Motor neuron (in vitro differentiated cells): ENCODE measurements around the gene NPW. TPM values are rescaled to one million over a fixed set of nuclear protein-coding genes. Genes with fewer than 3 reads are reported as not detected.
"Not testable (repeated sequence)": the region's sequence is repeated elsewhere in the genome, so short reads cannot be mapped to it uniquely, and the experiment has no call there.

Experiments used
- ATAC-seq, 8 experiments: fragments of 200-7000 bp; cut with Tn5 transposase; replicated peaks in 6 of 8; 2 replicates each; pipeline ENCODE4 v1.8.0; 2021; ENCODE audit warnings: mild to moderate bottlenecking in 8 of 8, moderate library complexity in 8 of 8
- H3K27ac ChIP-seq, 2 donors: fragments of 250-450 bp; sonication (Bioruptor Pico); 2 replicates each; pipeline ENCODE4 v1.9.0; 2021; ENCODE audit warnings: antibody characterized with exemption in 2 of 2, mild to moderate bottlenecking in 2 of 2, moderate library complexity in 1 of 2
- H3K4me1 ChIP-seq, 2 donors: fragments of 250-450 bp; sonication (Bioruptor Pico); replicated peaks in 1 of 2; 2 replicates each; pipeline ENCODE4 v1.6.1; 2021; ENCODE audit warnings: antibody characterized with exemption in 2 of 2, mild to moderate bottlenecking in 2 of 2, moderate library complexity in 1 of 2
- H3K4me3 ChIP-seq, 5 donors: fragments of 250-450 bp; sonication (Bioruptor Pico); 2 replicates each; pipeline ENCODE4 v1.9.0; 2021; ENCODE audit warnings: antibody characterized with exemption in 5 of 5, mild to moderate bottlenecking in 5 of 5, moderate library complexity in 4 of 5
- WGBS, 10 experiments: fragments of 450-650 bp; shearing (Covaris generic); methylation state at CpG; one replicate each; pipeline ENCODE4 v1.0.0; 2022; 5-methylcytosine and 5-hydroxymethylcytosine counted together
- in situ Hi-C, 9 experiments: fragments of 400-800 bp; cut with MboI; loops; one replicate each; pipeline ENCODE4 v1.15.0; 2021; ENCODE audit warnings: low sequenced_read_pairs in 9 of 9, low pct_unique_long_range_greater_than_20kb in 2 of 9; ENCODE audit not compliant: unreplicated experiment in 9 of 9
- total RNA-seq, 8 experiments: library from RNA; unstranded; fragments of 300-600 nt; gene quantifications; 2 replicates each; pipeline versions ENCODE4 v1.2.3 to v1.2.4, GENCODE V29; 2022

The NPW gene
- total RNA-seq, 8 experiments from 2014 or later, result 0.27 to 1.7 (median 0.92) TPM; not detected in 3

- ATAC-seq, result no peak
- no peak overlapping the region for H3K4me3 ChIP-seq
- WGBS, 10 experiments, result 88 to 100% methylated on average over 2 to 3 of the region's 18 CpGs; no CpG with 5 or more reads in 8 of the 10 experiments
- peaks cover 6 to 9% of the 10 kb centered on the region in 2 donors for H3K4me1 ChIP-seq
- no peak overlapping the region for H3K27ac ChIP-seq
- in situ Hi-C loops, result loop anchor here in 3 of 9 experiments (10.0 to 25.0 kb wide), 2 partner anchors 109 to 116 kb away; partner anchors contain the start of genes RAB26 (in 3 of the 3) and PKD1 (in 1 of the 3)
Observed at GRCh38 chr16:2028620-2029220, 9.1 kb downstream of the NPW start.

DNA sequence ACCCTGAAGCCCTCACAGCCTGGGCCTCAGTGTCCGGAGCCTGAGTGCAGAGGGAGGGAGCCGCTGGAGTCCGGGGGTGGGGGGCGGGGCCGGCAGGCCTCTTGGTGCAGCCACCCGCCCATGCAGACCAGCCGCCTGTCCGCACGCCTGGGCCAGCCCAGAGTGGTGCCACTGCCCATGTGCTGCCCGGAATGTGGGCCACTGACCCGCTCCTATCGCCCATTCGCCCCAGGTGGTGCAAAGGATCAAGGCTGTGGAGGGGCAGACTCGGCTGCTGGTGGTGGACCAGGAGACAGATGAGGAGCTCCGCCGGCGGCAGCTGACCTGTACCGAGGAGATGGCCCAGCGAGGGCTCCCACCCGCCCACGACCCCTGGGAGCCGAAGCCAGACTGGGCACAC lies 9.8 kb downstream of the NPW start:
- in situ Hi-C loops, result loop anchor here in 3 of 9 experiments (10.0 to 25.0 kb wide), 2 partner anchors 108 to 115 kb away; partner anchors contain the start of genes RAB26 (in 3 of the 3) and PKD1 (in 1 of the 3)
- no peak overlapping the region for H3K4me3 ChIP-seq
- no CpG with 5 or more reads among the region's 22 CpGs for WGBS, 10 experiments

GRCh38 chr16:2030036-2030435 lies 10.5 kb downstream of the NPW start:
- Histone ChIP-seq H3K4me1 (peaks cover 5 to 6% of the 10 kb centered on the region in 2 donors), H3K27ac (no peak overlapping the region), H3K4me3 (no peak overlapping the region)
- WGBS, 10 experiments, result 32 to 100% methylated on average over 1 to 5 of the region's 11 CpGs; no CpG with 5 or more reads in 8 of the 10 experiments
- in situ Hi-C loops, result loop anchor here in 1 of 9 experiments (25.0 kb wide), 1 partner anchor 107 kb away; the partner anchor contains the start of genes PKD1 and RAB26
- no peak for ATAC-seq

More for the DNA sequence above, 9.8 kb downstream of the NPW start:
- no peak for ATAC-seq
- Histone ChIP-seq H3K27ac (no peak overlapping the region), H3K4me1 (peaks cover 5 to 6% of the 10 kb centered on the region in 2 donors)

GRCh38 chr16:2031081-2031577 lies 11.5 kb downstream of the NPW start:
- Histone ChIP-seq H3K4me3 (no peak overlapping the region), H3K4me1 (peaks cover 11 to 12% of the 10 kb centered on the region in 2 donors), H3K27ac (no peak overlapping the region)
- WGBS, 10 experiments, result 84 to 100% (median 94%) methylated on average over 1 to 4 of the region's 11 CpGs; no CpG with 5 or more reads in 6 of the 10 experiments
- in situ Hi-C loops, result loop anchor here in 1 of 9 experiments (25.0 kb wide), 1 partner anchor 106 kb away; the partner anchor contains the start of genes PKD1 and RAB26
- no peak for ATAC-seq

GRCh38 chr16:2032285-2033056 lies 12.9 kb downstream of the NPW start:
- Histone ChIP-seq H3K27ac (no peak overlapping the region), H3K4me1 (peaks cover 6 to 12% of the 10 kb centered on the region in 2 donors), H3K4me3 (no peak overlapping the region)
- in situ Hi-C loops, result loop anchor here in 1 of 9 experiments (25.0 kb wide), 1 partner anchor 105 kb away; the partner anchor contains the start of genes PKD1 and RAB26
- WGBS, 10 experiments, result 60 to 100% methylated on average over 1 of the region's 15 CpGs; no CpG with 5 or more reads in 8 of the 10 experiments
- ATAC-seq, result peak in 5 of 8 experiments; percentile 1 to 14 (median 5)

- Histone ChIP-seq H3K27ac (no peak overlapping the region), H3K4me3 (no peak overlapping the region), H3K4me1 (peaks cover 5 to 12% of the 10 kb centered on the region in 2 donors)
- peak; percentile 30 to 88 (median 71) for ATAC-seq
- in situ Hi-C loops, result loop anchor here in 1 of 9 experiments (25.0 kb wide), 1 partner anchor 104 kb away; the partner anchor contains the start of genes PKD1 and RAB26
- WGBS, 10 experiments, result 0 to 68% (median 34%) methylated on average over 1 to 3 of the region's 37 CpGs; no CpG with 5 or more reads in 6 of the 10 experiments
Observed at GRCh38 chr16:2033057-2033908, 13.7 kb downstream of the NPW start.

DNA sequence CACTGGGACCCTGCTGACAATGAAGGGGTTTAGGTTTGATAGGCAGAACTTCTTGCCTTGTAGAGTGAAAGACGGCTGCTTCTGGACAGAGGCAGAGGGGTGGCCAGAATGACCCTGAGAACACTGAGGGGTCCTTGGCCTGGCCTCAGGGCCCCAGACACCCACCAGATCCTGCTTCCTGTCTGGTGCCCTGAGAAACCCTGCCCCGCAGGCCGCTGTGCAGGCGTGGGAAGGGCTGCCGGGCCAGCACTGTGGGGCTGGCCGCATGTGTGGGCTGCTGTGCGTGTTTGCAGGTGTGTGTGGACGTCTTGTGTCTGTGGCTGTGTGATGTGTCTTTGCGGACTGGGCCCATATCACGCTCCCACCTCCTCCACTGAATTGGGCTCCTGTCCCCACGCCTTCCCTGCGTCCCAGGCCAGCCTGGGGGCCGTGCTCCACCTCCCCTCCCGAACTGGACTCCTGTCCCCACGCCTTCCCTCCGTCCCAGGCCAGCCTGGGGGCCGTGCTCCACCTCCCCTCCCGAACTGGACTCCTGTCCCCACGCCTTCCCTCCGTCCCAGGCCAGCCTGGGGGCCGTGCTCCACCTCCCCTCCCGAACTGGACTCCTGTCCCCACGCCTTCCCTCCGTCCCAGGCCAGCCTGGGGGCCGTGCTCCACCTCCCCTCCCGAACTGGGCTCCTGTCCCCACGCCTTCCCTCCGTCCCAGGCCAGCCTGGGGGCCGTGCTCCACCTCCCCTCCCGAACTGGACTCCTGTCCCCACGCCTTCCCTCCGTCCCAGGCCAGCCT lies 14.5 kb downstream of the NPW start:
- in situ Hi-C loops, result loop anchor here in 1 of 9 experiments (25.0 kb wide), 1 partner anchor 103 kb away; the partner anchor contains the start of genes PKD1 and RAB26
- not testable (repeated sequence) for H3K4me3 ChIP-seq, H3K27ac ChIP-seq
- 80% methylated on average over 1 of the region's 32 CpGs; no CpG with 5 or more reads in 9 of the 10 experiments for WGBS, 10 experiments
- peak in 2 of 8 experiments; percentile 4 for ATAC-seq
- H3K4me1 ChIP-seq, result peaks cover 13 to 16% of the 10 kb centered on the region in 2 donors

GRCh38 chr16:2034696-2035430 lies 15.3 kb downstream of the NPW start:
- ATAC-seq, result no peak
- no CpG with 5 or more reads among the region's 17 CpGs for WGBS, 10 experiments
- in situ Hi-C loops, result loop anchor here in 1 of 9 experiments (25.0 kb wide), 1 partner anchor 102 kb away; the partner anchor contains the start of genes PKD1 and RAB26
- Histone ChIP-seq H3K4me3 (no peak overlapping the region), H3K4me1 (peaks cover 20 to 23% of the 10 kb centered on the region in 2 donors), H3K27ac (no peak overlapping the region)

DNA sequence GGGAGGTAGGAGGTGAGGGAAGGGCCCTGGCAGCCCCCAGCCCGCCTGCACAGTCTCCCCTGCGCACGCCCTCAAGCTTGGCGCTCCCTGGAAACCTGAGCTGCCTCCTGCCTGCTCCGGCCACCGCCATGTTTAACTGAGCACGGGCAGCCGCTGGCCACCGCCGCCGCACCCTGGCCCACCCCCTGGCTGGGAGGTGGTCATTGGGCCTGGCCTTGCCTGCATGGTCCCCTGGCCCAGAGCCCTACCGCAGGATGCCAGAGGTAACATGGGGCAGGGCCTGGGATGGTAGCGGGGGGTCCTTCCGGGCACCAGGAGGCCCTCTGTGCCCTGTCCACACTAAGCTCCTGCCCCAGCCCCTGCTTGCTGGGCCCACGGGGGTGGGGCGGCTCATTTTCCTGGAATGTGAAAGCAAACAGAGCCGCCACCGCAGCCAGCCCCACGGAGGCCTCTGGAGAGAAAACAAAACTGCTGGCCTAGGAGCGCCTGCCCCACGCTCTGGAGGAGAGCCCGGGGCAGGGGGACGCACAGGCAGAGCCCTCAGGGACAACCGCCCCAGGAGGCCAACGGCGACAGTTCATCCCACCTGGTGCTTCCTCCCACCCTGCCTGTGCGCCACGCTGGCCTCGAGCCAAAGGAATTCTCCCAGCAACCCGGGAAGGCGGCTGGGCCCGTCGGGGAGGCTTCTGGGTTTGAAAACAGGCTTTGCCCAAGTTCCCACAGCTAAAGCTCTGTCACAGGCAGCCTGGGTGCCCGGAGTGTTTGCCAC lies 16.0 kb downstream of the NPW start:
- no peak overlapping the region for H3K4me3 ChIP-seq
- peaks cover 25 to 31% of the 10 kb centered on the region in 2 donors for H3K4me1 ChIP-seq
- peak; percentile 22 to 66 (median 53) for ATAC-seq
- 59 to 66% methylated on average over 4 to 7 of the region's 34 CpGs; no CpG with 5 or more reads in 8 of the 10 experiments for WGBS, 10 experiments
- H3K27ac ChIP-seq, result peak overlapping the region in 1 of 2 donors; percentile 68
- in situ Hi-C loops, result loop anchor here in 1 of 9 experiments (25.0 kb wide), 1 partner anchor 102 kb away; the partner anchor contains the start of genes PKD1 and RAB26

DNA sequence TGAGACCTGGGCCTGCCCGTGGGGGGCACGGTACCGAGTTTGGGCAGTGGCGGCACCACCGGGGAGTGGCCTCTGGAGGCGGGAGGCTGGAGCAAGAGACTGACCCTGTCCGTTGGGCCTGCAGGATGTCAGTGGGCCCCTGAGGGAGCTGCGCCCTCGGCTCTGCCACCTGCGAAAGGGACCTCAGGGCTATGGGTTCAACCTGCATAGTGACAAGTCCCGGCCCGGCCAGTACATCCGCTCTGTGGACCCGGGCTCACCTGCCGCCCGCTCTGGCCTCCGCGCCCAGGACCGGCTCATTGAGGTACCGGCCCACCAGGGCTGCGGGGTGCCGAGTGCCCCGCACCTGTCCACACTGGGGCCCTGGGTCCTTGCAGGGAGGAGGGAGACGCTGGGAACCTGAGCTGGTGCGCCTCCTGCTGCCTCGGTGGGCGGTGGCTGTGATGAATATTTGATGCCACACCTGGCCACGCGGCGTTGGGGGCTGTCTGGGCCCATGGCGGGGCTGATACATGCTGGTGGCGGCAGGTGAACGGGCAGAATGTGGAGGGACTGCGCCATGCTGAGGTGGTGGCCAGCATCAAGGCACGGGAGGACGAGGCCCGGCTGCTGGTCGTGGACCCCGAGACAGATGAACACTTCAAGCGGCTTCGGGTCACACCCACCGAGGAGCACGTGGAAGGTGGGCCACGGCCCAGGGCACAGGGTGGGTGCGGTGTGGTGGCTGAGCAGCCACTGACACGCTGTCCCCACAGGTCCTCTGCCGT lies 16.8 kb downstream of the NPW start:
- no peak overlapping the region for H3K4me3 ChIP-seq
- no peak for ATAC-seq
- H3K4me1 ChIP-seq, result peaks cover 25 to 31% of the 10 kb centered on the region in 2 donors
- 80 to 83% methylated on average over 4 to 8 of the region's 47 CpGs; no CpG with 5 or more reads in 8 of the 10 experiments for WGBS, 10 experiments
- H3K27ac ChIP-seq, result peak overlapping the region in 1 of 2 donors; percentile 68
- in situ Hi-C loops, result loop anchor here in 1 of 9 experiments (25.0 kb wide), 1 partner anchor 101 kb away; the partner anchor contains the start of genes PKD1 and RAB26
